ENCODE data around the gene ANGPTL8.

ANGPTL8 gene

GRCh38 chr19:11236324-11237301, 2.8 kb upstream of the ANGPTL8 start:
- DNase-seq (ENCODE audit: low read depth, low spot score) = no peak

- DNase-seq (ENCODE audit: low read depth, low spot score) = no peak
Measured at GRCh38 chr19:11237321-11237720, 2.1 kb upstream of the ANGPTL8 start.

GRCh38 chr19:11238041-11238440, 1.4 kb upstream of the ANGPTL8 start:
- no peak for DNase-seq (ENCODE audit: low read depth, low spot score)

DNA sequence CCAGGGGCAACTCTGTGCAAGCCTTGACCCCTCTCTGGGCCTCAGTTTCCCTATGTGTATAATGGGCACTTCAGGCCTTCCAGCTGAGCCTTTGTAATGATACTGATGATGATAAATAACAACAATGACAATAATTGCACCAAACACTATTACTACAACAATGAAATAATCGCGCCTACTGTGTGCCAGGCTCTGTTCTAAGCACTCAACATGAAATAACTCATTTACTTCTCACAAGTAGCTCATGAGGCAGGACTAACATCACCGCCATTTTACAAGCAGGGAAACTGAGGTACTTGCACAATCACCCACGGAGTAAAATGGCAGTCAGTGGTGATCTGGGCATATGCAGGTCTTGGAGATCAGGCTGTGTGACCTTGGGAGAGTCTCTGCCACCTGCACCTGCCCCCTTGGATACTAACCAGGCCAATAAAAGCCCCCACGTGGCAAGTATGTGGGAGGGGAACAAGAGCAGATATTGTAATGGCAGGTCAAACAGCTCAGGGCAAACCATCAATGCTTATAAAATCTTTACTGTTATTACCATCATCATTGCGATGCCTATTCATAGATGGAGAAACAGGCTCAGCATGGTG, 540 bp upstream of the ANGPTL8 start:
- DNase-seq (ENCODE audit: low read depth, low spot score) = no peak

GRCh38 chr19:11240008-11240444, 607 bp downstream of the ANGPTL8 start:
- DNase-seq (ENCODE audit: low read depth, low spot score) = no peak

GRCh38 chr19:11242025-11242424, 2.6 kb downstream of the ANGPTL8 start:
- no peak for DNase-seq (ENCODE audit: low read depth, low spot score)

GRCh38 chr19:11242864-11243797, 3.7 kb downstream of the ANGPTL8 start:
- DNase-seq (ENCODE audit: low read depth, low spot score) = peak; percentile 37

GRCh38 chr19:11243798-11244169, 4.4 kb downstream of the ANGPTL8 start:
- no peak for DNase-seq (ENCODE audit: low read depth, low spot score)

DNA sequence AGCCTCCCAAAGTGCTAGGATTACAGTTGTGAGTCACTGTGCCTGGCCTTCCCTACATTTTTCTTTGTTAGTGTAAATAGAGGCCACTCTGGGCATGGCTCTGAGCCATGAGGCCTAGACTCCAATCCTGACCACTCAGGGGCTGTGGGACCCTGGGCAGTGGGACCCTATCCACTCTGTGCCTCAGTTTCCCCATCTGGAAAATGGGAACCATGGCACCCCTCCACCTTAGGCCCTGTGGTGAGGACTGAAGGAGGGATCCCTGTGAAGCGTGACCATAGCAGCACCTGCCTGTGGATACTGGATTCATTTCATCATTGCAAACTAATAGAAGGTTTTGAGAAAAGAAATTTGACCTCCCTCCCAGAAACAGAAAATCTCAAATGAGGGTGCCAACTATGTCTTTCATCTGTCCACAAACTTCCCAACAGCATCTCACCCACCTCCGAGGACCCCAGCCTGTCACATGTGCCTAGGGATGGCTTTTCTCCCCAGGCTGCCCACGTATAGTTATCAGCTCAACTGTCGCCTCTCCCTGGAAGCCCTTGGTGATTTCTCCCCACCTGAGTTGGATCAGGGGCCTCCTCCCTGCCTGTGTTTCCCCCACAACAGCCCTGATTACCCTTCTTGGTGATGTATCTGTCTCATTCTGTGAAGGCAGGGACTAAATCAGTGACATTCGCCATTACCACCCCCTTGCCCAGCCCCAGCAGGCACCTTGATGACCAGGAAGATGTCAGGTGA, 5.6 kb downstream of the ANGPTL8 start:
- DNase-seq (ENCODE audit: low read depth, low spot score) = no peak

- no peak for DNase-seq (ENCODE audit: low read depth, low spot score)
Measured at GRCh38 chr19:11246941-11247340, 7.5 kb downstream of the ANGPTL8 start.

GRCh38 chr19:11247391-11247790, 8.0 kb downstream of the ANGPTL8 start:
- DNase-seq (ENCODE audit: low read depth, low spot score) = no peak

DNA sequence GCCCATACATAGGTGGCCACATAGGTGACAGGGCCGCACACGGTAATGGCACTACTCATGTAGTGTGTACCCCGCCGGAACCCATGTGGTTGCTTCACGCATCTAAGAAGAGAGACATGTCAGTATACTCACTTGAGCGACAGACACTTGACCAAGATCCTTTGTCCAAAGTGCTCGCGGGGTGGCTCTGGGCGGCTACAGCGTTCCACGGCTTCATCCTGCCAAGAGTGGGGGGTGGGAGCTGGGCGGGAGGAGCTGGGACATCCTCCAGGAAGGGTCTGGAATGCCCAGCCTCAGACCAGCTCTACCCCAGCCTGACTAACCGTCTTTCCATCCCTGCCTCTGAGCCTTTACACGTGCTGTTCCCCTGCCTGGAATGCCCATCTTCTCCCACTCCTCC, 8.5 kb downstream of the ANGPTL8 start:
- no peak for DNase-seq (ENCODE audit: low read depth, low spot score)

- DNase-seq (ENCODE audit: low read depth, low spot score) = no peak
Measured at GRCh38 chr19:11248852-11249251, 9.4 kb downstream of the ANGPTL8 start.

- DNase-seq (ENCODE audit: low read depth, low spot score) = no peak
Measured at GRCh38 chr19:11251217-11251616, 11.8 kb downstream of the ANGPTL8 start.

GRCh38 chr19:11251650-11252314, 12.4 kb downstream of the ANGPTL8 start:
- DNase-seq (ENCODE audit: low read depth, low spot score) = no peak

- no peak for DNase-seq (ENCODE audit: low read depth, low spot score)
Measured at GRCh38 chr19:11252665-11253355, 13.4 kb downstream of the ANGPTL8 start.

DNA sequence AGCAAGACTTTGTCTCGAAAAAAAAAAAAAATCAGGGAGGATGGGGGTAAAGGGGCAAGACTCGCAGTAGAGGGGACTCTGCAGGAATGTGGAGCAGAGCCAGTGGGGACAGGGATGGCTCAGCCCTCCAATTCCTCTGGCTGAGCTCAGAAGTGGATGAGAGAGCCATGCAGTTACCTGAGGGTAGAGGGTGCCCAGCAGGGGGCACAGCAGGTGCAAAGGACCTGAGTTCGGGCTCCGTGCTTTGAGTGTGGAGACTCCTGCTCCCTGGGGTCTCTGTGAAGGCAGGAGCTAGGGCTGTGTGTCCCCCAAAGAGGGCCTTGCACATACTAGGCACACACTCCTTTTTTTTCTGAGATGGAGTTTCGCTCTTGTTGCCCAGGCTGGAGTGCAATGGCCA, 15.2 kb downstream of the ANGPTL8 start:
- no peak for DNase-seq (ENCODE audit: low read depth, low spot score)

DNA sequence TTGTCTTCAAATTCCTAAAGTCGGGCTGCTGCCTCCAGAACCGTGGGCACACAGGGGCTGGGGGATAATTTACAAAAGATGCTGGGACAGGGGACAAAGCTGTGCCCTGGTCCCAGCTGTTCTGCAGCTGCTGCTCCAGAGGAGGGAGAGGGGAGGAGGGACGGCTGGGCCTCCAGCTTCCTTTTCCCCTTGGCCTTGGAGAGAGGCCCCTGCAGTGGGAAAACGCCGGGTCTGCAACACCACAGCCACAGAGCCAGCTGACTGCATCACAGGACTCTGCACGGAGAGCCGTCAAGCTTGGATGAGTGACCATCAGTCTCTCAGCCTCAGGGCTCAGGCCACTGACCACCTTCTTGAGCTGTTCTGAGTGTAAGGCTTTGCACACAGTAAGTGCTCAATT, 16.8 kb downstream of the ANGPTL8 start:
- no peak for DNase-seq (ENCODE audit: low read depth, low spot score)

DNA sequence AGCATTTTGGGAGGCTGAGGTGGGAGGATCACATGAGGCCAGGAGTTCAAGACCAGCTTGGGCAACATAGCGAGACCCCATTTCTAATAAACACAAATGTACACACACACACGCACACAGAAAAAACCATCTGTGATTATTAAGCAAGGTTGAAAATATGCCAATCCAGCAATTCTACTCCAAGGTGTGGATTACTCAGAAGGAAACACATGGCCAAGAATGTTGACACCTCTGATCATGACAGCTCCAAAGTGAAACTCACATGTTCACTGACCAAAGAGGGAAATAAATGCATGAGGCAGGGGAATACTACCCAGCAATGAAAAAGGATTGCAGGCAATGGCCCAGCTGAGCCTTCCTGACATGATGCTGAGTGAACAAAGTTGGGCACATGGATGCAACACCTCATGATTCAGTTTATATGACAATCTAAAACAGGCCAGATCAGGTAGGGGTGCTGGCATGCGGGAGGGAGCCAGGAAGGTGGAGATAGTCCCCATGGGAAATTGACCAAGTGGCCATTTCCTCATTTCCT, 18.5 kb downstream of the ANGPTL8 start:
- DNase-seq (ENCODE audit: low read depth, low spot score) = no peak

DNA sequence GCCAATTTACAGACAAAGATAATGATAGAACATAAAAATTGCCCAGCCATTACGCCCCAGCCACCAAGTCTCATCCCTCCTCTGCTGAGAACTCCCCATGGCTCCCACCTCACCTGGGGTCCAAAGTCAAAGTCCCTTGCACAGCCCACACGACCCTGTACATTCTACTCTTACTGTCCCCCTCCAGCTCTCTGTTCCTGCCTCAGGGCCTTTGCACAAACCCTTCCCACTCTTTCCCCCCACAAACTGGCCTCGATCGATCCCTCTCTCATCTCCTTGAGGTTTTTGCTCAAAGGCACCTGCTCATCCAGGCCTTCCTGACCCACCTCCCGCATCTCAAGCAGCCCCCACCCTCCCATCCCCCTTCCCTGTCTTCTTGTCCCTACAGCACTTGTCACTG, 21.6 kb downstream of the ANGPTL8 start:
- no peak for DNase-seq (ENCODE audit: low read depth, low spot score)
